ENCODE data around the gene GLI3. TPM values are rescaled to one million over a fixed set of nuclear protein-coding genes. Genes with fewer than 3 reads are reported as not detected.

GLI3 gene
- polyA plus RNA-seq, 1 experiment: 6.0 TPM

- ChIA-PET POLR2A (interaction anchor here (0.7 kb wide), 1 partner anchor 791 kb away, joined by 8 read pairs; no protein-coding TSS in a partner anchor), CTCF (interaction anchor here (1.1 to 2.1 kb wide), 2 partner anchors 248 to 287 kb away, joined by 5 to 9 read pairs; no protein-coding TSS in a partner anchor)
- no peaks in the 10 kb centered on the region; the same call in 1 of the 2 replicates for H3K9me3 ChIP-seq (ENCODE audit: control insufficient read depth, insufficient read depth, low read length)
- H3K27ac ChIP-seq (ENCODE audit: low read depth, low read length): no peak overlapping the region
- no peak for TF ChIP-seq CTCF (IDR thresholded peaks at IDR 0.05; ENCODE audit: low read depth, low read length)
- no peaks in the 10 kb centered on the region for H3K27me3 ChIP-seq (ENCODE audit: control insufficient read depth, insufficient read depth, low read length)
- peak overlapping the region; percentile 43 for H3K4me3 ChIP-seq (ENCODE audit: low read depth, low read length)
- DNase-seq (ENCODE audit: low read depth, low spot score): no peak
Measured at GRCh38 chr7:42227936-42228591, 8.9 kb downstream of the GLI3 start.

GRCh38 chr7:42227541-42227935 lies 9.5 kb downstream of the GLI3 start:
- ChIA-PET CTCF (interaction anchor here (2.1 kb wide), 1 partner anchor 247 kb away, joined by 9 read pairs; no protein-coding TSS in a partner anchor), POLR2A (no interaction called here)
- Histone ChIP-seq H3K27ac (ENCODE audit: low read depth, low read length) (no peak overlapping the region), H3K4me3 (ENCODE audit: low read depth, low read length) (peak overlapping the region; percentile 43), H3K9me3 (ENCODE audit: control insufficient read depth, insufficient read depth, low read length) (no peaks in the 10 kb centered on the region; the same call in 1 of the 2 replicates), H3K27me3 (ENCODE audit: control insufficient read depth, insufficient read depth, low read length) (no peaks in the 10 kb centered on the region)
- no peak for TF ChIP-seq CTCF (IDR thresholded peaks at IDR 0.05; ENCODE audit: low read depth, low read length)
- no peak for DNase-seq (ENCODE audit: low read depth, low spot score)

GRCh38 chr7:42227021-42227420 lies 10.0 kb downstream of the GLI3 start:
- POLR2A ChIA-PET: no interaction called here
- no peak for TF ChIP-seq CTCF (IDR thresholded peaks at IDR 0.05; ENCODE audit: low read depth, low read length)
- Histone ChIP-seq H3K27ac (ENCODE audit: low read depth, low read length) (no peak overlapping the region), H3K9me3 (ENCODE audit: control insufficient read depth, insufficient read depth, low read length) (no peaks in the 10 kb centered on the region; the same call in 1 of the 2 replicates), H3K4me3 (ENCODE audit: low read depth, low read length) (no peak overlapping the region), H3K27me3 (ENCODE audit: control insufficient read depth, insufficient read depth, low read length) (no peaks in the 10 kb centered on the region)
- CTCF ChIA-PET: interaction anchor here (1.0 to 2.7 kb wide), 3 partner anchors 19 to 250 kb away, joined by 3 to 9 read pairs (median 6); no protein-coding TSS in a partner anchor
- DNase-seq (ENCODE audit: low read depth, low spot score): no peak

GRCh38 chr7:42226354-42226941 lies 10.6 kb downstream of the GLI3 start:
- POLR2A ChIA-PET: no interaction called here
- H3K27me3 ChIP-seq (ENCODE audit: control insufficient read depth, insufficient read depth, low read length): no peaks in the 10 kb centered on the region
- no peak overlapping the region for H3K27ac ChIP-seq (ENCODE audit: low read depth, low read length)
- CTCF ChIA-PET: interaction anchor here (1.0 to 2.7 kb wide), 3 partner anchors 18 to 250 kb away, joined by 3 to 9 read pairs (median 6); no protein-coding TSS in a partner anchor
- no peak overlapping the region for H3K4me3 ChIP-seq (ENCODE audit: low read depth, low read length)
- DNase-seq (ENCODE audit: low read depth, low spot score): no peak
- H3K9me3 ChIP-seq (ENCODE audit: control insufficient read depth, insufficient read depth, low read length): no peaks in the 10 kb centered on the region; the same call in 1 of the 2 replicates
- no peak for TF ChIP-seq CTCF (IDR thresholded peaks at IDR 0.05; ENCODE audit: low read depth, low read length)

All from AG04450 (cell line).